Mucosa of stomach (tissue), 1 donor: ENCODE measurements around the gene ALG5.

Source experiments
- H3K27me3 ChIP-seq: one replicate; pipeline ENCODE4 v1.7.0; 2013; ENCODE audit warnings: mild to moderate bottlenecking, low read length; ENCODE audit not compliant: control insufficient read depth, insufficient read depth
- H3K36me3 ChIP-seq: one replicate; pipeline ENCODE4 v1.7.0; 2013; ENCODE audit warnings: low read length; ENCODE audit not compliant: control insufficient read depth, insufficient read depth
- H3K4me1 ChIP-seq: one replicate; pipeline ENCODE4 v1.7.0; 2013; ENCODE audit warnings: mild to moderate bottlenecking, low read length; ENCODE audit not compliant: control insufficient read depth, insufficient read depth
- H3K4me3 ChIP-seq: one replicate; pipeline ENCODE4 v1.7.0; 2013; ENCODE audit warnings: low read length
- H3K9ac ChIP-seq: one replicate; pipeline ENCODE4 v1.7.0; 2013; ENCODE audit warnings: mild to moderate bottlenecking, low read length, moderate library complexity
- H3K9me3 ChIP-seq: one replicate; pipeline ENCODE4 v1.7.0; 2013; ENCODE audit warnings: mild to moderate bottlenecking, low read length, moderate library complexity; ENCODE audit not compliant: control insufficient read depth
- donor health status: Pancreatic carcinoma.

Gene ALG5

GRCh38 chr13:36910545-36910944 lies 88.6 kb downstream of the ALG5 start:
- Histone ChIP-seq H3K27me3 (no peaks in the 10 kb centered on the region), H3K9me3 (no peaks in the 10 kb centered on the region), H3K4me3 (no peak overlapping the region), H3K9ac (no peak overlapping the region), H3K4me1 (peaks cover 6% of the 10 kb centered on the region), H3K36me3 (no peaks in the 10 kb centered on the region)

GRCh38 chr13:36907821-36908220 lies 91.3 kb downstream of the ALG5 start:
- no peak overlapping the region for H3K9ac ChIP-seq
- no peak overlapping the region for H3K4me3 ChIP-seq
- H3K9me3 ChIP-seq: no peaks in the 10 kb centered on the region
- no peaks in the 10 kb centered on the region for H3K4me1 ChIP-seq
- H3K27me3 ChIP-seq: no peaks in the 10 kb centered on the region
- H3K36me3 ChIP-seq: no peaks in the 10 kb centered on the region

GRCh38 chr13:36907266-36907665 lies 91.9 kb downstream of the ALG5 start:
- Histone ChIP-seq H3K9ac (no peak overlapping the region), H3K4me1 (no peaks in the 10 kb centered on the region), H3K4me3 (no peak overlapping the region), H3K9me3 (no peaks in the 10 kb centered on the region), H3K27me3 (no peaks in the 10 kb centered on the region), H3K36me3 (no peaks in the 10 kb centered on the region)

GRCh38 chr13:36905944-36906343 lies 93.2 kb downstream of the ALG5 start:
- Histone ChIP-seq H3K4me1 (no peaks in the 10 kb centered on the region), H3K9ac (no peak overlapping the region), H3K4me3 (no peak overlapping the region), H3K27me3 (no peaks in the 10 kb centered on the region), H3K9me3 (no peaks in the 10 kb centered on the region), H3K36me3 (no peaks in the 10 kb centered on the region)

DNA sequence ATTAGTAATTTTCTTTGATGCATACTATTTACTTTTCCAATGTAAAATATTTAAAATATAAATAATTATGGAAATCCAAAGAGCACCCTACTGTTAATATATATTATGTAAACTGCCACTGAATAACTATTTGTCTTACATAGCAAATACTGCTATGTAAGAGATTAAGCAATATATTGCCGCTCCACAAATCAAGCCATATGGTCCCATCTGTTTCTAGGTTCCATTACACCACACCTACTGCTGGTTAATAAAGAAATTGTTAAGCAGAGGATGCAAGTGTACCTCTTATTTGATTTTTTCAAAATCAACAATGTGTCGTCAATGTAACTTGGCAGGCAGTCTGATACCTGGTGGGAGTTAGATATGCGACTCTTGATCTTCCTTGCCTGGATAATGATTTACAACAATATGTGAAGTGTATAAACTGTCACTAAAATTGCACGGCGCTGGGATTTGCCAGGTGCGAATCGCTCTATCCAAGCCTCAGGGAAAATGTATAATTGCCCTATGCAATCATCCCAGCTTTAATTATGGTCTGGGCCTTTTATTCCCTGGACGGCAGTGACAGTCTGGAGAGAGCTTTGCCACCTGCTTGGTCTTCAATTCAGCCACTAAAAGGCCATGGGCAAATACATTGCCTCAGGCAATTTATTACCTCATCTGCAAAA lies 95.1 kb downstream of the ALG5 start:
- Histone ChIP-seq H3K9me3 (no peaks in the 10 kb centered on the region), H3K9ac (no peak overlapping the region), H3K27me3 (no peaks in the 10 kb centered on the region), H3K36me3 (no peaks in the 10 kb centered on the region), H3K4me1 (no peaks in the 10 kb centered on the region), H3K4me3 (no peak overlapping the region)
